Upper lobe of left lung (tissue), 6 donors: Measurements from ENCODE around the gene SMCO4. TPM values are rescaled to one million over a fixed set of nuclear protein-coding genes. Genes with fewer than 3 reads are reported as not detected.
A peak's percentile ranks its signal among the peaks of the same experiment; 100 is the strongest.

Source experiments
- ATAC-seq, 2 donors: fragments of 200-7000 bp; cut with Tn5 transposase; one replicate each; pipeline ENCODE4 v1.9.1; 2022; ENCODE audit warnings: mild to moderate bottlenecking in 2 of 2, moderate library complexity in 2 of 2; ENCODE audit not compliant: low FRiP score in 2 of 2
- DNase-seq, 2 donors: peaks; one replicate each; pipeline ENCODE4 v3.0.0-alpha.2; 2019 to 2020
- H3K27ac ChIP-seq, 4 donors: fragments of 200-600 bp; sonication (generic); one replicate each; pipeline ENCODE4 v1.5.1; 2016 to 2019
- H3K27me3 ChIP-seq, 4 donors: fragments of 200-600 bp; sonication (generic); one replicate each; pipeline ENCODE4 v1.5.1; 2017 to 2019
- H3K36me3 ChIP-seq, 4 donors: fragments of 200-600 bp; sonication (generic); one replicate each; pipeline ENCODE4 v1.5.1; 2016 to 2019
- H3K4me1 ChIP-seq, 4 donors: fragments of 200-600 bp; sonication (generic); one replicate each; pipeline ENCODE4 v1.5.1; 2018 to 2019
- H3K4me3 ChIP-seq, 4 donors: fragments of 200-600 bp; sonication (generic); one replicate each; pipeline ENCODE4 v1.5.1; 2017 to 2019; ENCODE audit warnings: mild to moderate bottlenecking in 2 of 4, moderate library complexity in 1 of 4
- H3K9me3 ChIP-seq, 4 donors: fragments of 200-600 bp; sonication (generic); one replicate each; pipeline ENCODE4 v1.5.1; 2018 to 2019
- CTCF ChIP-seq, 6 experiments: fragments of 450-650 bp in 4 of 6; fragments of 200-600 bp in 2 of 6; sonication (generic) in 2 of 6; IDR thresholded peaks; one replicate each; pipeline ENCODE4 v1.5.1; 2016 to 2019; ENCODE audit warnings: antibody characterized with exemption in 6 of 6
- EP300 ChIP-seq, 4 donors: sonication (generic); formaldehyde crosslinking; IDR thresholded peaks; one replicate each; pipeline ENCODE4 v1.5.1; 2017; ENCODE audit warnings: antibody characterized with exemption in 4 of 4, control low read depth in 2 of 4
- POLR2A ChIP-seq, 4 donors: fragments of 450-650 bp; IDR thresholded peaks; one replicate each; pipeline ENCODE4 v1.5.1; 2016 to 2017; ENCODE audit warnings: antibody characterized with exemption in 4 of 4, mild to moderate bottlenecking in 2 of 4
- POLR2AphosphoS5 ChIP-seq, 2 donors: sonication (generic); formaldehyde crosslinking; IDR thresholded peaks; one replicate each; pipeline ENCODE4 v1.5.1; 2017; ENCODE audit warnings: antibody characterized with exemption in 2 of 2
- WGBS, 2 donors: methylation state at CpG; one replicate each; pipeline ENCODE4 v1.1.5; 2017 to 2018; 5-methylcytosine and 5-hydroxymethylcytosine counted together
- total RNA-seq, 6 donors: library from RNA; depleted of rRNA in 4 of 6; stranded (reverse); fragments of >200 nt in 4 of 6; gene quantifications; one replicate each; pipeline versions ENCODE4 v1.1.0 to v1.2.1, GENCODE V29; 2016 to 2021
- donor health status: DM: no; HTN: no; CAD: no; lungs with moderate emphysema.
- donor health status: DM: no; HTN: yes; CAD: no; lungs with severe emphysema.

The SMCO4 gene
- total RNA-seq, 6 donors from 2014 or later, result 13.6 to 62.4 (median 42.1) TPM

- no peak overlapping the region for H3K4me3 ChIP-seq
- H3K9me3 ChIP-seq, result no peaks in the 10 kb centered on the region
- H3K36me3 ChIP-seq, result peaks cover 0 to 5% (median 0%) of the 10 kb centered on the region in 4 donors
- 85 to 93% methylated on average over 2 of the region's 2 CpGs for WGBS, 2 donors
- H3K4me1 ChIP-seq, result no peaks in the 10 kb centered on the region
- no peak overlapping the region for H3K27ac ChIP-seq
- TF ChIP-seq CTCF (IDR thresholded peaks at IDR 0.05) (no peak), POLR2A (IDR thresholded peaks at IDR 0.05) (no peak), EP300 (IDR thresholded peaks at IDR 0.05) (no peak), POLR2AphosphoS5 (IDR thresholded peaks at IDR 0.05) (no peak)
- H3K27me3 ChIP-seq, result no peaks in the 10 kb centered on the region
- ATAC-seq (no peak), DNase-seq (no peak)
These were observed 41.3 kb downstream of the SMCO4 start for GRCh38 chr11:93501856-93502255.

GRCh38 chr11:93500759-93501158 lies 42.4 kb downstream of the SMCO4 start:
- WGBS, 2 donors, result 75 to 97% methylated on average over 2 to 4 of the region's 5 CpGs
- no peak overlapping the region for H3K4me3 ChIP-seq
- no peaks in the 10 kb centered on the region for H3K9me3 ChIP-seq
- no peaks in the 10 kb centered on the region for H3K4me1 ChIP-seq
- peaks cover 0 to 8% (median 0%) of the 10 kb centered on the region in 4 donors for H3K36me3 ChIP-seq
- H3K27me3 ChIP-seq, result no peaks in the 10 kb centered on the region
- TF ChIP-seq EP300 (IDR thresholded peaks at IDR 0.05) (no peak), CTCF (IDR thresholded peaks at IDR 0.05) (no peak), POLR2AphosphoS5 (IDR thresholded peaks at IDR 0.05) (no peak), POLR2A (IDR thresholded peaks at IDR 0.05) (no peak)
- ATAC-seq (no peak), DNase-seq (no peak)
- no peak overlapping the region for H3K27ac ChIP-seq

- Histone ChIP-seq H3K36me3 (peaks cover 0 to 7% (median 0%) of the 10 kb centered on the region in 4 donors), H3K9me3 (no peaks in the 10 kb centered on the region), H3K27ac (no peak overlapping the region), H3K4me1 (no peaks in the 10 kb centered on the region), H3K4me3 (no peak overlapping the region), H3K27me3 (no peaks in the 10 kb centered on the region)
- ATAC-seq, result no peak
- 79 to 80% methylated on average over 9 of the region's 9 CpGs for WGBS, 2 donors
- TF ChIP-seq POLR2AphosphoS5 (IDR thresholded peaks at IDR 0.05), result no peak
- no peak for TF ChIP-seq POLR2A (IDR thresholded peaks at IDR 0.05)
- no peak for TF ChIP-seq EP300 (IDR thresholded peaks at IDR 0.05)
- no peak for TF ChIP-seq CTCF (IDR thresholded peaks at IDR 0.05)
- DNase-seq, result no peak
These were observed 44.5 kb downstream of the SMCO4 start for GRCh38 chr11:93498641-93499040.

- WGBS, 2 donors, result 79 to 88% methylated on average over 3 to 4 of the region's 4 CpGs
- ATAC-seq (no peak), DNase-seq (no peak)
- no peak for TF ChIP-seq POLR2A (IDR thresholded peaks at IDR 0.05)
- no peak for TF ChIP-seq EP300 (IDR thresholded peaks at IDR 0.05)
- TF ChIP-seq POLR2AphosphoS5 (IDR thresholded peaks at IDR 0.05), result no peak
- TF ChIP-seq CTCF (IDR thresholded peaks at IDR 0.05), result no peak
- H3K9me3 ChIP-seq, result no peaks in the 10 kb centered on the region
- no peak overlapping the region for H3K4me3 ChIP-seq
- H3K27ac ChIP-seq, result no peak overlapping the region
- peaks cover 0 to 5% (median 0%) of the 10 kb centered on the region in 4 donors for H3K36me3 ChIP-seq
- H3K27me3 ChIP-seq, result no peaks in the 10 kb centered on the region
- H3K4me1 ChIP-seq, result no peaks in the 10 kb centered on the region
These were observed 45.0 kb downstream of the SMCO4 start for GRCh38 chr11:93498161-93498560.

GRCh38 chr11:93497596-93497995 lies 45.6 kb downstream of the SMCO4 start:
- H3K4me3 ChIP-seq, result no peak overlapping the region
- DNase-seq, result no peak
- no peaks in the 10 kb centered on the region for H3K27me3 ChIP-seq
- no peaks in the 10 kb centered on the region for H3K4me1 ChIP-seq
- peak in 1 of 2 donors; percentile 48 for ATAC-seq
- H3K36me3 ChIP-seq, result peaks cover 0 to 5% (median 0%) of the 10 kb centered on the region in 4 donors
- no peak overlapping the region for H3K27ac ChIP-seq
- 64 to 100% methylated on average over 2 of the region's 2 CpGs for WGBS, 2 donors
- TF ChIP-seq POLR2AphosphoS5 (IDR thresholded peaks at IDR 0.05) (no peak), EP300 (IDR thresholded peaks at IDR 0.05) (no peak), POLR2A (IDR thresholded peaks at IDR 0.05) (no peak), CTCF (IDR thresholded peaks at IDR 0.05) (no peak)
- no peaks in the 10 kb centered on the region for H3K9me3 ChIP-seq
